HG03159 (cell line): ENCODE results near the gene SDHB.
"Not testable (repeated sequence)": the region's sequence is repeated elsewhere in the genome, so short reads cannot be mapped to it uniquely, and the experiment has no call there.

ENCODE experiments used
- ATAC-seq: cut with Tn5 transposase; IDR thresholded peaks from one replicate; pipeline ENCODE4 v1.9.1; 2021; ENCODE audit warnings: mild to moderate bottlenecking, moderate library complexity; ENCODE audit not compliant: unreplicated experiment

SDHB gene

DNA sequence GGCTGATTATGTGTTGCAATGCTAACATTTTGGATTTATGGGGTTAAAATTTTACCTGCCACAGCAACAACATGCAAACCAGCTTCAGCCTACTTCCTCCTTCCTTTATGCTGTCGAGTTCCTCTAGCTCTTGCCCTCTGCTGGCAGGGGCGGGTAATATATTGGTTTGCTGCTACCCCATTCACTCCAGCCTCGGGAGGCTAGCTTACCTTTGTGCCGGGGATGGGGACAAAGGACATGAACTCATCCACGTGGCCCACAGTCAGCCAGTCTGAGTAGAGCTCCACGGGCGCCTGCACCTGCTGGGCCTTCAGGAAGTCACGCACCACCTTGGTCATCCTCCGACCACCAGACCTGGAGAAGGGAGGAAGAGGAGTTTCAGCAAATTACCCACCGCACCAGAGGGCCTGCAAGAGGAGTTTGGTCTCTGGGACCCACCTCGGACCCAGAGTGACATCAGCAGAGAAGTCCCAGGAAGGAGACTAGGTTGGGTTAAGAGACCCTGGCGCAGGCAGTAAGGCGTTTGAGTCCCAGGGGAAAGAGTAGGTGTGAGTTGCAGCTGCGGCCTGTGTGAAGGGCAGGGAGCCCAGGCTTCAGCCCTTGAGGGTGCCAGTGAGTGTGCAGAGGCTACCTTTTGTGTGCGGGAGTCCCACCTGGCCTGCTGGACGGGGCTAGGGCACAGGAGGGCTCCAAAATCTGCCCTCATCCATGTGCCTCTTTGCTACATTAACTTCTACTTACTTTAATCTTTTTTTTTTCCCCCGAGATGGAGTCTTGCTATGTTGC is 21.8 kb upstream of the SDHB start:
- no peak for ATAC-seq

DNA sequence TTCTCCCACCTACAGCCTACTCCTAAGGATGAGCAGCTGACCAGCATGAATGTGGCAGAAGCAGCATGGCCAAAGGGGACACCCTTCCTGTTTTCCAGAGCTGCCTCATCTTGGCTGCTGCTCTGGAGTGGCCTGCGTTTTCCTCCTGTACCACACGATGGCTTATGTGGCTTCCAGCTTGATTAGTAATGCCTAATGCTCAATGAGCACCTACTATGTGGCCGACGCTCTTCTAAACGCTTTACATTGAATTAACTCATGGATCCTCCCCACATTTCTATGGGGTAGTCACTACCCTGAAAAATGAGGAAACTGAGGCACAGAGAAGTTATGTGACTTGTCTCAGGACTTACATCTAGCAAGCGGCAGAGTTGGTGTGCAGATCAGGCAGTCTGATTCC is 18.0 kb upstream of the SDHB start:
- no peak for ATAC-seq

DNA sequence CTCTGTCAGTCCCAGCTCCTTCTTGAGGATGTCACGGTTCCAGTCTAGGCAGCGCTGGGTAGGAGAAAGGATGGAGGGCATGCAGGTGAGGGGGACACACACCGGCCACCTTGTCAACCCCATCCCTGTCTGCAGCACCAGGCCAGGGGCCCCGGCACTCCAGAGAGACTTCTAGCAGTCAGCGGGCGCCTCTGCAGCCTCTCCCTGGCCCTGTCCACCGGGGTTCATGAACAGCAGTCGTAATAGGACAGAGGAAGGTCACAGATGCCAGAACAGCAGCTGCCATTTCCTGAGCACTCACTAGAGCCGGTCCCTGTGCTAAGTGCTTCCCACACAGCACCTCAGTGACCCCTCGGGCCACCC is 16.3 kb upstream of the SDHB start:
- ATAC-seq: no peak

DNA sequence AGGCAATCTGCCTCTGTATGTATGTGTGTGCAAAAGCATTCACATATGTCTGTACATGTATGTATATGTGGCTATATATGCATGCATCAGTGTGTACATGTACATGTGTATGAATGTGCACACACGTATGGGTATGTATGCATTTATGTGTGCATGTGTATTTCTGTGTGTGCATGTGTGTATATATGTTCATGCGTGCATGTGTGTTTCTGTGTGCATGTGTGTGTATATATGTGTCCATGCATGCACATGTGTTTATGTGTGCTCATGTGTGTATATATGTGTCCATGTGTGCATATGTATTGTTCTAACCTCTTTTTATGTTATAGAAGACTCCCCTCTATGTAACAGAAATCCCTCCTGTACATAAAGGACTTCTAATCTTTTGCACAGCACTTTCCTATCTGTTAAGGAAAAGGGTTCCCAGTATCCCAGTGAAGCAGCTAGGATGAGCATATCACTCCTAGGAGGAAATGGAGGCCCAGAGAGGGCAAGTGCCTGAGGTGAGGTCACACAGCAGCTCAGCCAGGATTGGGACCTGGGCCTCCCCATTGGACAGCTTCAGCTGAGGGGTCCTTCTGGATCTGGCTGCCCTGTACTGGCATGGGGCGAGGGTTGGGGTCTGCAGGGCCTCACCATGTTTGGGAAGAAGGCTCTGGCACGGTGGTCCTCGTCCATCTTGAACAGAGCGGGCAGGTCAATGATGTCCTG is 15.8 kb upstream of the SDHB start:
- no peak for ATAC-seq

DNA sequence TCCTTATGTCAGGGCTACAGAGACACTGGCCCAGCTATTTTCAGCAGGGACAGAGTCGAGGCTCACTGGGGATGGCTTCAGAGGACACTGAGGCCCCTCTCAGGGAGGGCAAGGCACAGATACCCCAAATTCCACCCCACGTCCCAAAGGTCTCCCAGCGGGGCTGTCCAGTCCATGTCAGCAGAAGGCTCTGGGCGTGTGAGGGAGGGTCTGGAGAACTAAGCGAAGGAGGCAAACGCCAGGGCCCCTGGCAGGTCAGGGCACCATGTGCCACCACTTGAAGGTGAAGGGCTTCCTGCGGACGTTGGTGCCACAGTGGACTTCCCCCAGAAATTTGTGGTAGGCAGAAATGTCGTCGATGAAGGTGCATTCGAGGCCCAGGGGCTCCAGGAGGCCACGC is 15.0 kb upstream of the SDHB start:
- no peak for ATAC-seq

DNA sequence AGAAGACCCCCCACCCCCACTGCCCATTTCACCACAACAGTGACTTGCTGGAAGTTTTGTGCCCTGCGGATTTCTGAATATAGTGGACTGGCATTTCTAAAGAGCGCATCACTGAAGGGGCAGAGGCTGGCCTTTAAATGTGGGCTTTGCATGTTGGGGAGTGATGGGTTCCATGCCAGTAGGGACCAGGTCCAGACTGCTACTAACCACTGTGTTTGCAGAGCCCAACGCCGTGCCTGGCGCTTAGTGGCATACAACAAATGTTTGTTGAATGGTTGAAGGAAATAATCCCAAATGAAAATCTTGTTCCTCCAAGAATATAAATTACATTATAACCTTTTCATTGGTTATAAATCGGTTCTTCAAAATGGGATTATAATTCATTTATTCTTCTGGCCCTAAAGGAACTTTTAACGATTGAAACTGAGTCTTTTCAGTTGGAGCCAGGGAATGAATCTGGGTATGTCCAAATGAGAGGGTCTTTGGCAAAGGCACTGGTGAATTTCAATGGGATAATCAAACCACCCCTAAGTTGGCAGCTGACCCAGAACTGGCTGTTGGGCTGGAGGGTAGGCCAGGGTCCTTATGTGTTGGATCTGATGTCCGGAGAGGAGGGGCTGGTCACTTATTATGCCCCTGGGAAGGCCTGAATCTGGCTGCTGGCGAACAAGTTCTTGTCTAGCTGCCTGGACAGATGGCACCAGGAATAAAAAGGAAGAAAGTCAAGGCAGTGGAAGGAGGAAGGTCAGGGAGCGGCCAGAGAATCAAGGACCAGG is 13.8 kb upstream of the SDHB start:
- no peak for ATAC-seq

DNA sequence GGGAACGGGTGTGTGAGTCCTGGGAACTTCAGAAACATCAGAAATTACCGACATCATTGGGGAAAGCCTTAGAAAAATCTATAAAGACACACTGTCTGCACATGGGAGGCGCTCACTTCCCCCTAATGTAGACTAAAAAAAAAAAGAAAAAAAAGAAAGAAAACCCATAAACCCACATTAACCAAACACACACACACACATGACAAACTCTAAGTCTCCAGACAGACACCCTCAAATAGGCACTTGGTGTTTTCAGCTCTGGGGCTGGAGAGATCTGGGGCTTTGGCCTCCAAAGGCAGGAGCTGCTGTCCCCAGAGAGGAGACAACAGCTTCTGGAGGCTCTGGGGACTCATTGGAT is 13.2 kb upstream of the SDHB start:
- no peak for ATAC-seq

DNA sequence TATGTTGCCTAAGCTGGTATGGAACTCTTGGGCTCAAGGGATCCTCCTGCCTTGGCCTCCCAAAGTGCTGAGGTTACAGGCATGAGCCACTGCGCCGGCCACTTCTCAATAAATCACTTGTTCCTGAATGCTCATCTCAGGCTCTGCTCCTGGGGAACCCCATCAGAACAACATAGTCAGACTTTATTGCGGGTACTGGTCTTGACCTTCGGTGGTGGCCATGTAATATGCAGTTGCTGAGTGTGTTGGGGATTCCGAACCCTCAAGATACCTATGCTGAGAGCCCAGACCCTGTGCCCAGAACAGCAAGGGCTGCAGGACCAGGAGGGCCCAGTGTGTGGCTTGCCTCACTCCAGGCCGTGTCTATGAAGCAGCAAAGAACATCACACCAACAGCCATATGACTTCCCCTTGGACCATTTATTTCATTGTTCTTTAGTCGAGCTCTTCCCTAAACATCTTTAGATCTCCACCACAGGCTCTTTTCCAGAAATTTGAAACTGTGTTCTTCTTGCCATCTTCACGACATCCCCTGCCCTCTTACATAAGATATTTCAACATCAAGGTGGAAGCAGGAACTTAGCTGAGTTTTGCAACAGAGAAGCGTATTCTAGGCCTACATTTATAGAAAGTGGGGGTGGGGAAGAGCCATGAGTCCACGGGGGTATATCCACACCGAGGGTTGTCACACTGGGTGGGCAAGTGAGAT is 12.7 kb upstream of the SDHB start:
- no peak for ATAC-seq

DNA sequence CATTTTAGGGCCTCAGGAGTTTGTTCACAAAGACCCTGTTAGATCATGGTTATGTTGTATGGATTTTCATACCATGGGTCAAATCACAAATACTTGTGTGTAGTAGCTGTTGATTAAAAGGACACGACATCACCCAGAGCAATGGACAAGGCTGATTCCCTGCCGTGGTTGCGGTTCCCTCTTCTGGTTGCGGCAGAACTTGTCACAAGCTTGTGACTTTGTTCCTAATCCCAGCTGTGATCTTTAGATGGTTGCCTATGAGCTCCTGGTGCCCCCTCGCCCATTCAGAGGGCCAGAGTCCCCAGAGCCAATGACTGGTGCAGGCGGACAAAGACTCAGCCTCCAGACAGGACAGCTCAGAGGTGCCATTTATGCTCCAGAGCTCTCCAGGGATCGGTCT is 11.8 kb upstream of the SDHB start:
- ATAC-seq: no peak

DNA sequence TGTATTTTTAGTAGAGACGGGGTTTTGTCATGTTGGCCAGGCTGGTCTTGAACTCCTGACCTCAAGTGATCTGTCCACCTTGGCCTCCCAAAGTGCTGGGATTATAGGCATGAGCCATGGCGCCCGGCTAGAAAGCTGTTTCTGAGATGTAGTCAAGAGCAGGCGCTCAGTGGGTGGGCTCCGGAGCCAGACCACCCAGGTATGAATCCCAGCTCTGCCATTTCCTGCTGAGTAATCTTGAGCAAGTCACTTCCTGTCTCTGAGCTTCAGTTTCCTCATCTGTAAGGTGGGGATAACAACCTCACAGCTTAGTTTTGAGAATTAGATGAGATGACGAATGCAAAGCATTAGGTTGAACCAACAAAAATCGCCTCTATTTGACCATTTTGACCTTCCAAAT is 8.9 kb upstream of the SDHB start:
- ATAC-seq: not testable (repeated sequence)

DNA sequence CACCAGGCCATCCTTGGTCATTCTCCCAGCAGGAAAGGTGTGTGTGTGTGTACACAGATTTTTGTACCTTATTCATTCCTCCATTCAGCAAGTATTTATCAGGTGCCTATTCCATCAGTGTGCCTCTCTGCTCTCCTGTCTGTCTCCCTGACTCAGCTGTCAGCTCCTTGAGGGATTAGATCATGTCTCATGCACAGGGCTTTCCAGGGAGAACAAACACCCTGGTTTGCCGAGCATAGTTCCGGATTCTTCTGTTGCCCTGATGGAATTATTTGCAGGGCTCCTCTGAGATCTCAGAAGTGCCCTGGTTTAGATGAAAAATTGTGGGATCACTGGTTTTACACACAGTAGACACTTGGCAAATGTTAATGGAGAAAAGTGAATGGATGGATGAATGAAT is 8.1 kb upstream of the SDHB start:
- ATAC-seq: no peak

DNA sequence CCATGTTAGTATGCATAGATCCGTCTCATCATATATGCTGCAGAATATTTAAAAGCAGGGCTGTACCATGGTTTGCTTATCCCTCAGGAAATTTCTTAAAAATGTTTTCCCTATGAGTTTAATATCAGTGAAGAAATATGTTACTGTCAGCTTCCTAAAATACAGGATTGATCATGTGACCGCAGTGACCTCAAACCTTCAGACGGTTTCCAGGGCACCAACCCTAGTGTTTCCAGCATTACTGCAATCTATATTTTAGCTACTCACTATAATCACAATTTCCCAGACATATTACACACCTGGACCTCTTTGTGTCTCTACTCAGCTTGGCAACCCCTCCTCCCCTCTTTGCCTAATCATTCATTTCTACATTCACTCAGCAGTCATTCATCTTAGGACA is 7.7 kb upstream of the SDHB start:
- no peak for ATAC-seq

DNA sequence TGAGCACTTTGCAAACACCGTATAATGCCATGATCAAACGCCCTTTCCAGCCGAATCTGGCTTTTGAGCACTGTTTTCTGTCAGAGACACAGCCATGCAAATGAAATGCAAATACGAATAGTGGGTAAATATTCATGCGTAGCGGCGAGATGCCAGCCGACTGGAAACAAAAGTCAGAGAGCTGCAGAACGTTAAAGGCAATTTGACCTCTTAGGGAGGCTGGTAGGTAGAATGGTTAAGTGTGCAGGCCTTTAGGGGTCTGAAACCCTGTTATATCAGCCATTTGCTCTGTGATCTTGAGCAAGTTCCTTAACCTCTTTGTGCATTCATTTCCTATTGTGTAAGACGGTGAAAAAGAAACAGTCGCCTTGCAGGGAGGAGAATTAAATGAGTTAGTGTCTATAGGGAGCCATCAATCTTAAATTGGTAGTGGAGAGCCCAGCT is 6.5 kb upstream of the SDHB start:
- ATAC-seq: no peak

DNA sequence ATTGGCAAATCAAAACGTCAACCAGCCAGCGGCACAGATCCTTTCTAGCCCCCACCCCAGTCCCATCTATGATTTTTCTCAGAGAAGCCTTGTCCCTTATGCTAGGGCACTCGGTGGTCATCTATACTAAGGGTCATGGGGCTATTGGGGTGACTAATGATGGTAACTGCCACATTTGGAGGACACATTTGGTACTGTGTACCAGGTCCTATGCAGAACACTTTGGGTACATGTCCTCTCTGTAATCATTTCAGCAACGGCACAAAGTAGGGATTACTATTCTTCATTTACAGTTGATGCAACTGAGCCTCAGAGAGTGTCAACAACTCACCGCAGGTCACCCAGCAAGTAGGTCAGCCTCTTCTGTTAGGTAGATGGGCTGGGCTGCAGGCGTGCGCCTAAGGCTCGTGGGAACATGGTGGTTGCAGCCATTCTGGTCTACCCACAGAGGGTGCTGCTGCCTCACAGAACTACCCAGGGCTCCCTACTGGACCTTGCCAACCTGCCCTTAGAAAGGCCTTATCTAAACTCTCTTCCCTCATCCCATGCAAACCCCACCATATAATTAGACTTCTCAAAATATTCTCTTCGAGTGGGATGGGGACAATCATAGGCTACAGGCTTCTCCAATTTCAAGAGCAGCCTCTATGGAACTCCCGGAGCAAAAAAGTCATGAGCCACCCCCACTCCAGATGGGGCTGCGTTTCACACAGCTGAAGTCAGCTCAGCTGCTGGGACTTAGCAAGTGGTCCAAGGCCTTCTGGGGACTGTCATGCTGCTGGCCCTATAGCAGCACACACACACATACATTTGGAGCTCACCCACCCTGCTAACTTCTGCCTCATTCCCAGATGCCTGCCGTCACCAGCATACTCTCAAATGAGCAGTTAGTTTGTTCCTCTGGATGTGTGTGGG is 5.8 kb upstream of the SDHB start:
- ATAC-seq: no peak

DNA sequence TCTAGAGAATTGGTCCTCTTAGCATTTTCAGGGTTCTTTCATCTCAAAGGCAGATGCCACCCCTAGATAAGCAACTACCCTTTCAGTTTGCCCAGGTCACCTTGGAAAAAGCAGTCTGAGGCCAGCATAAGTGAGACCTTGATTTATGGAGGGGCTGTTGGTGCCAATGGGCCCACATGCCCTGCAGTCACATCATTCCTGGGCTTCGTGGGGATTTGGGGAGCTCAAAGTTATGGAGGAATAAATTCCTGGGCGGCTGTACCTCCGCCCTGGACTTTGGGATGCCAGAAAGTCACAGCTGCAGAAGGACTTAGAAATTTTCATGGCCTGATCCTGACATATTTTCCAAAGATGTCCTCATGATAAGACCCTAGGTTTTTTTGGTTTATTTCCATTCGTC is 2.7 kb upstream of the SDHB start:
- ATAC-seq: no peak

DNA sequence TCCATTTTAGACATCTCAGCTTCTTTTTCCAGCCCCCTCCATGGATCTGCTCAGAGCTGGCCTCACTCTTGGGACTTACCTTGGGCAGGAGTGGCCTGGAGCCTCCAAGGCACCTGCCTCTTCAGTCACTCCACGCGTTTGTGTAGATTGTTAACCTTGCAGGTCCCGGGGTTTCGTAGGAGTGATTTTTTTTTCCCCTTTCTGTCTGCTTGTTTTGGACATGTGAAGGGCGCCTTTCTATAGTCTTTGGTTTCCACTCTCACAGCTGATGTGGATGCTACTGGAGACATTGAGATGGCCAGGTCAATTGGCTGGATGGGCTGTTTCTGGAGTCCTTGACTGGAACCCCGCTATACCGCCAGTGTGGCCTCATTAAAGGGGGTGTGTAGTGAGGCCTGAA is 2.0 kb upstream of the SDHB start:
- no peak for ATAC-seq

DNA sequence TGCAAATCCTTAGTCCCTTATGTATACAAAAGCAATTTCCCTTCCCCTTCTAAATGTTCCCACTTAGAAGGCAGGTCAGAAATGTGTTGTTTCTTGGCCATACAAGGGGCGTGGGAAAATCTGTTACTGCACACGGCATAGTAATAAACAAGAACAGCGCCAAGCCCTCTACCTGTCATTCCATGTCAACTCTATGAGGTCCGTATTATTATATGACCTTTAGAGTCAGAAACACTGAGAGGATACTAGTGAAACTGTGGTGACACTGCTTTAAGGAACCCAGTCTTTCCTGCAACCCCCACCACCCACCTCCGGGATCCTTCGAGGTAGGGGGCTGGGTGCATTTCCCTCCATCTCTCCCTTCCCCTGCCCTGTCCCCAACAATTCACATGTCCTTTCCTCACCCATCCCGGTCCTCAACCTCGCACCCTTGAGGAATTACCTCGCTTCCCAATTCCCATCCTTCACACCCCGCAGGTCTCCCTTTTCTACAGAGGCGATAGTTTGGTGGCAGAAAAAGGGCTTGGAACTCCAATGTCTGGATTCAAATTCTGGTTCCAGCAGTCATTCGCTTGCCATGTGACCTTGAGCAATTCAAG is 647 bp downstream of the SDHB start:
- no peak for ATAC-seq

DNA sequence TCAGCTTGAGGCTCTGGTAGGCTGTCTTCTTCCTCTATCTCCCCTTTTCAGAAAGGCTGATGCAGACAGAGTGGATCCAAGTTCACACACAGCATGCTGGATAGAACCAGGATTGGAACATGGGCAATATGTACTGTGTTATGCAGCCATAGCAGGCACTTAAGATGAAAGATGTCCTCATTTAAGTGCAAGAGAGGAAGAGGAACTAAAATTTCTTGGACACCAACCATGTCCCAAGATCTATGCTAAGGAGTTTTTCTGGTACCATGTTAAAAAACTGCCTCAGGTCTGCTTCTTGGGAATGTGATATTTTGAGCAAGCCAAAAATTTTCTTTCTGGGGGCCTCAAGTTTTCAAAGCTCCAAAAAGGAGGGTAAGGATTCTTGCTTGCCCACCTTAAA is 1.2 kb downstream of the SDHB start:
- no peak for ATAC-seq

DNA sequence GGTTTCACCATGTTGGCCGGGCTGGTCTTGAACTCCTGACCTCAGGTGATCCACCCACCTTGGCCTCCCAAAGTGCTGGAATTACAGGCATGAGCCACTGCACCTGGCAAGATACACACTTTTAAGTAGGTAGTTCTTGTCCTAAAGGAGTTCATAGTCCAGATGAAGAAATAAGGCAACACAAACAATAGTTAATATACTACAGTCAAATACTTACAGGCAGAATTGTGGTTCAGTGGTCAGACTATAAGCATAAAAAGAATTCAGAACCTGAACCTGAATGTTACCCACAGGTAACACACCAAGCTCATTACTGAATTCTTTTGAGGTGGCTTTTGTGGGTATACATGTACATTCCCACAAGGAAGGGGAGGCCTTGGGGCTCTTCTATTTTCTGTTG is 1.8 kb downstream of the SDHB start:
- no peak for ATAC-seq

DNA sequence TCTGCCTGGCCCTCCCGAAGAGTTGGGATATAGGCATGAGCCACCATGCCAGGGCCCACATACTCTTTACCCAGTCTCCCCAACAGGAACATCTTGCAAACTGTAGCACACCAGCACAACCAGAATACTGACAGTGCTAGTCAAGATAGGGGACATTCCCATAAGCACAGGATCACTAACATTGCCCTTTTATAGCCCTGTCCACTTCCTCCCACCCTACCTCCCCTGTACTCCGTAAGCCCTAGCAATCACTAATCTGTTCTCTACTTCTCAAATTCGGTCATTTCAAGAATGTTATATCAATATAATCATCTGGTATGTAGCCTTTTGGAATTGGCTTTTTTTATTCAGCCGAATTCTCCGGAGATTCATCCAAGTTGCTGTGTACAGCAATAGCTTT is 5.9 kb downstream of the SDHB start:
- no peak for ATAC-seq
